OCI-LY3 (cell line): ENCODE results near the gene PGLYRP3.

Experiments used
- H2AFZ ChIP-seq: fragments of 200-600, 300-600 bp; shearing (Covaris generic); 2 replicates; pipeline ENCODE4 v1.6.0; 2014; ENCODE audit warnings: antibody characterized with exemption, low read depth, low read length
- H3K27ac ChIP-seq: fragments of 200-600, 300-600 bp; sonication (generic); 2 replicates; pipeline ENCODE4 v1.5.1; 2014; ENCODE audit warnings: mild to moderate bottlenecking, low read length, moderate library complexity, mixed read lengths
- H3K27me3 ChIP-seq: fragments of 200-600, 300-600 bp; sonication (generic); 2 replicates; pipeline ENCODE4 v1.6.1; 2014; ENCODE audit warnings: low read depth, low read length, mixed read lengths
- H3K36me3 ChIP-seq: fragments of 200-600, 300-600 bp; sonication (generic); replicated peaks from 2 replicates; pipeline ENCODE3; 2014; ENCODE audit warnings: low read depth, low read length, mixed read lengths
- H3K4me1 ChIP-seq: fragments of 300-600, 200-600 bp; sonication (generic); 2 replicates; pipeline ENCODE4 v1.6.1; 2014; ENCODE audit warnings: low read length, mixed read lengths
- H3K4me2 ChIP-seq: fragments of 200-600, 300-600 bp; sonication (generic); 2 replicates; pipeline ENCODE4 v1.6.1; 2014; ENCODE audit warnings: low read length, mixed read lengths
- H3K4me3 ChIP-seq: fragments of 300-600, 200-600 bp; sonication (generic); 2 replicates; pipeline ENCODE4 v1.5.1; 2014; ENCODE audit warnings: antibody characterized with exemption, mild to moderate bottlenecking, low read length, moderate library complexity
- H3K79me2 ChIP-seq: fragments of 300-600, 200-600 bp; shearing (Covaris generic); 2 replicates; pipeline ENCODE4 v1.6.1; 2014; ENCODE audit warnings: mild to moderate bottlenecking, low read length, mixed read lengths
- H3K9ac ChIP-seq: fragments of 300-600, 200-600 bp; shearing (Covaris generic); 2 replicates; pipeline ENCODE4 v1.6.0; 2014; ENCODE audit warnings: mild to moderate bottlenecking, low read length, moderate library complexity
- H3K9me3 ChIP-seq: fragments of 200-600, 300-600 bp; shearing (Covaris generic); 2 replicates; pipeline ENCODE4 v1.6.1; 2014; ENCODE audit warnings: low read length, mixed read lengths; ENCODE audit not compliant: insufficient read depth
- H4K20me1 ChIP-seq: fragments of 200-600, 300-600 bp; sonication (generic); 2 replicates; pipeline ENCODE4 v1.6.1; 2016; ENCODE audit warnings: low read length, mixed read lengths; ENCODE audit not compliant: insufficient read depth
- CTCF ChIP-seq: fragments of 200-600, 300-600 bp; sonication (generic); IDR thresholded peaks from 2 replicates; pipeline ENCODE4 v1.5.1; 2014; ENCODE audit warnings: antibody characterized with exemption, low read length, low read depth
- EZH2phosphoT487 ChIP-seq: fragments of 200-600 bp; shearing (Covaris generic); IDR thresholded peaks from 2 replicates; pipeline ENCODE4 v1.6.1; 2018; ENCODE audit warnings: antibody characterized with exemption, mixed run types, low read depth

Gene PGLYRP3

GRCh38 chr1:153291514-153291913 lies 21.2 kb downstream of the PGLYRP3 start:
- H3K36me3 ChIP-seq: no peaks in the 10 kb centered on the region
- no peaks in the 10 kb centered on the region for H4K20me1 ChIP-seq
- H3K27me3 ChIP-seq: peaks cover 7% of the 10 kb centered on the region; the same call in 1 of the 2 replicates
- peak overlapping the region; percentile 52 for H3K4me2 ChIP-seq
- H3K27ac ChIP-seq: peak overlapping the region; percentile 69
- peak overlapping the region; percentile 42; the same call in 1 of the 2 replicates for H3K9ac ChIP-seq
- peaks cover 50% of the 10 kb centered on the region for H3K4me1 ChIP-seq
- TF ChIP-seq EZH2phosphoT487: no peak
- no peak for TF ChIP-seq CTCF
- H3K4me3 ChIP-seq: peak overlapping the region; percentile 11
- no peaks in the 10 kb centered on the region for H3K79me2 ChIP-seq
- no peaks in the 10 kb centered on the region for H3K9me3 ChIP-seq
- H2AFZ ChIP-seq: peak overlapping the region; percentile 2; the same call in 1 of the 2 replicates

- no peaks in the 10 kb centered on the region for H3K79me2 ChIP-seq
- no peak overlapping the region for H2AFZ ChIP-seq
- no peaks in the 10 kb centered on the region for H3K9me3 ChIP-seq
- H3K4me3 ChIP-seq: no peak overlapping the region
- peaks cover 12% of the 10 kb centered on the region; the same call in 1 of the 2 replicates for H3K27me3 ChIP-seq
- H3K9ac ChIP-seq: no peak overlapping the region
- H3K27ac ChIP-seq: no peak overlapping the region
- no peaks in the 10 kb centered on the region for H4K20me1 ChIP-seq
- H3K4me1 ChIP-seq: peaks cover 45% of the 10 kb centered on the region
- H3K4me2 ChIP-seq: peak overlapping the region; percentile 13; the same call in 1 of the 2 replicates
- TF ChIP-seq EZH2phosphoT487 (no peak), CTCF (peak; percentile 88)
- H3K36me3 ChIP-seq: no peaks in the 10 kb centered on the region
Observed at GRCh38 chr1:153288634-153289275, 24.0 kb downstream of the PGLYRP3 start.

GRCh38 chr1:153277852-153278251 lies 34.9 kb downstream of the PGLYRP3 start:
- Histone ChIP-seq H3K9ac (no peak overlapping the region), H3K27me3 (0 out of 2 replicates have a peak, but pooled peaks cover 3% of the 10 kb centered on the region), H3K36me3 (no peaks in the 10 kb centered on the region), H3K4me3 (no peak overlapping the region), H3K4me2 (peak overlapping the region; percentile 12), H3K9me3 (no peaks in the 10 kb centered on the region), H3K79me2 (no peaks in the 10 kb centered on the region), H3K27ac (no peak overlapping the region), H2AFZ (no peak overlapping the region), H3K4me1 (peaks cover 38% of the 10 kb centered on the region), H4K20me1 (no peaks in the 10 kb centered on the region)
- TF ChIP-seq EZH2phosphoT487 (no peak), CTCF (peak; percentile 99)

GRCh38 chr1:153272186-153272585 lies 40.6 kb downstream of the PGLYRP3 start:
- H3K9ac ChIP-seq: no peak overlapping the region
- H3K9me3 ChIP-seq: no peaks in the 10 kb centered on the region
- H3K4me3 ChIP-seq: no peak overlapping the region
- no peak overlapping the region for H3K27ac ChIP-seq
- no peaks in the 10 kb centered on the region for H3K79me2 ChIP-seq
- H4K20me1 ChIP-seq: no peaks in the 10 kb centered on the region
- H3K36me3 ChIP-seq: no peaks in the 10 kb centered on the region
- peaks cover 22% of the 10 kb centered on the region for H3K4me1 ChIP-seq
- no peak overlapping the region for H2AFZ ChIP-seq
- no peak overlapping the region for H3K4me2 ChIP-seq
- H3K27me3 ChIP-seq: no peaks in the 10 kb centered on the region
- TF ChIP-seq EZH2phosphoT487 (no peak), CTCF (no peak)
